Measurements from ENCODE around the gene FGFR2. TPM values are rescaled to one million over a fixed set of nuclear protein-coding genes. Genes with fewer than 3 reads are reported as not detected.

FGFR2 gene
- total and polyA plus RNA-seq, 9 of the 15 experiments (the other 6 are each of a cell fraction or from before 2014, with no cell fraction given): 0.20 TPM; not detected in 8

- H4K20me1 ChIP-seq (replicated peaks; ENCODE audit: control insufficient read depth, insufficient read depth, low read length): no peaks in the 10 kb centered on the region
- no TSS peak for BruUV-seq (replicated peaks)
- intact Hi-C loops (cut with micrococcal nuclease): no loop called here
- no peak overlapping the region for H3K9ac ChIP-seq (ENCODE audit: insufficient read depth in 1 of 2, low read depth in 2 of 2, low read length in 2 of 2)
- H3K4me3 ChIP-seq: no peak overlapping the region
- ChIA-PET CTCF (ENCODE audit: low intra/inter-chr PET ratio) (no interaction called here), POLR2A (no interaction called here)
- DNase-seq (ENCODE audit: extremely low read depth in 1 of 4, low spot score in 3 of 4) (no peak), ATAC-seq (no peak), FAIRE-seq (no peak)
- H3K36me3 ChIP-seq (ENCODE audit: control insufficient read depth, insufficient read depth, low read length): no peaks in the 10 kb centered on the region
- 0 out of 5 replicates have a peak, but pooled peaks cover 0 to 6% of the 10 kb centered on the region in 2 experiments for H3K27me3 ChIP-seq (ENCODE audit: control insufficient read depth in 2 of 2, insufficient read depth in 2 of 2, low read length in 2 of 2)
- 5% methylated on average over 4 of the region's 4 CpGs for WGBS (ENCODE audit: insufficient coverage, low coverage, missing lambda C conversion rate)
- in situ Hi-C loops (cut with MboI): no loop called here
- H3K9me3 ChIP-seq (replicated peaks; ENCODE audit: control insufficient read depth, insufficient read depth, low read depth, low read length): no peaks in the 10 kb centered on the region
- no peak overlapping the region for H3K4me2 ChIP-seq (ENCODE audit: insufficient read depth, low read length)
- no peaks in the 10 kb centered on the region for H3K4me1 ChIP-seq (replicated peaks in 1 of 2; ENCODE audit: control insufficient read depth in 2 of 2, insufficient read depth in 2 of 2, low read length in 2 of 2)
- H3K79me2 ChIP-seq (ENCODE audit: control insufficient read depth, insufficient read depth, low read length): no peaks in the 10 kb centered on the region
- no peak for TF ChIP-seq MAFF (IDR thresholded peaks at IDR 0.05; ENCODE audit: low read length)
- 0 out of 2 replicates have a peak, but pooled peaks have one; percentile 7 for TF ChIP-seq NFIC (IDR thresholded peaks at IDR 0.05)
- no peak overlapping the region for H2AFZ ChIP-seq (ENCODE audit: low read depth, low read length)
- no peaks in the 10 kb centered on the region for H3K9me1 ChIP-seq (ENCODE audit: control insufficient read depth, insufficient read depth, low read length)
- H3K27ac ChIP-seq (ENCODE audit: extremely low read depth, low read depth, low read length): no peak overlapping the region
These were observed 86.8 kb downstream of the FGFR2 start for GRCh38 chr10:121511460-121511859.

- ATAC-seq: no peak
- intact Hi-C loops (cut with micrococcal nuclease) (no loop called here), in situ Hi-C loops (cut with MboI) (no loop called here)
- 0% methylated on average over 13 of the region's 14 CpGs for WGBS (ENCODE audit: insufficient coverage, low coverage, missing lambda C conversion rate)
- no peaks in the 10 kb centered on the region for H3K4me1 ChIP-seq (replicated peaks in 1 of 2; ENCODE audit: control insufficient read depth in 2 of 2, insufficient read depth in 2 of 2, low read length in 2 of 2)
- no peaks in the 10 kb centered on the region for H3K9me3 ChIP-seq (replicated peaks; ENCODE audit: control insufficient read depth, insufficient read depth, low read depth, low read length)
- no peak overlapping the region for H3K4me3 ChIP-seq
- H2AFZ ChIP-seq (ENCODE audit: low read depth, low read length): no peak overlapping the region
- no peak overlapping the region for H3K4me2 ChIP-seq (ENCODE audit: insufficient read depth, low read length)
- H3K79me2 ChIP-seq (ENCODE audit: control insufficient read depth, insufficient read depth, low read length): no peaks in the 10 kb centered on the region
- H3K27me3 ChIP-seq (ENCODE audit: control insufficient read depth in 2 of 2, insufficient read depth in 2 of 2, low read length in 2 of 2): peaks cover 0 to 10% of the 10 kb centered on the region in 2 experiments; a peak in 2 of 5 replicates
- H3K36me3 ChIP-seq (ENCODE audit: control insufficient read depth, insufficient read depth, low read length): no peaks in the 10 kb centered on the region
- no TSS peak for BruUV-seq (replicated peaks)
- no peaks in the 10 kb centered on the region for H4K20me1 ChIP-seq (replicated peaks; ENCODE audit: control insufficient read depth, insufficient read depth, low read length)
- ChIA-PET POLR2A (no interaction called here), CTCF (ENCODE audit: low intra/inter-chr PET ratio) (no interaction called here)
- no peak overlapping the region for H3K9ac ChIP-seq (ENCODE audit: insufficient read depth in 1 of 2, low read depth in 2 of 2, low read length in 2 of 2)
- H3K9me1 ChIP-seq (ENCODE audit: control insufficient read depth, insufficient read depth, low read length): no peaks in the 10 kb centered on the region
- H3K27ac ChIP-seq (ENCODE audit: extremely low read depth, low read depth, low read length): no peak overlapping the region
- FAIRE-seq: no peak
- DNase-seq (ENCODE audit: extremely low read depth in 1 of 4, low spot score in 3 of 4): no peak
- TF ChIP-seq BCOR (IDR thresholded peaks at IDR 0.05) (no peak), ZNF217 (CRISPR knock-in tag; IDR thresholded peaks at IDR 0.05) (no peak), ELK1 (CRISPR knock-in tag; IDR thresholded peaks at IDR 0.05) (no peak), MED1 (CRISPR knock-in tag; IDR thresholded peaks at IDR 0.05; ENCODE audit: borderline replicate concordance) (no peak), ETV5 (CRISPR knock-in tag; IDR thresholded peaks at IDR 0.05; ENCODE audit: low read depth) (no peak), CREB3 (tag; conservative IDR thresholded peaks at IDR 0.05; ENCODE audit: low read depth) (no peak)
These were observed 88.0 kb downstream of the FGFR2 start for GRCh38 chr10:121510201-121510771.
